ENCODE results near the gene FLAD1.

Gene FLAD1

GRCh38 chr1:155024315-155024714 lies 41.2 kb downstream of the FLAD1 start:
- TF ChIP-seq CTCF (conservative IDR thresholded peaks at IDR 0.05; ENCODE audit: low read length): no peak
- no peak overlapping the region for H3K4me3 ChIP-seq (ENCODE audit: low read length)
- DNase-seq (ENCODE audit: low read depth): no peak

GRCh38 chr1:155026154-155026553 lies 43.0 kb downstream of the FLAD1 start:
- no peak for TF ChIP-seq CTCF (conservative IDR thresholded peaks at IDR 0.05; ENCODE audit: low read length)
- H3K4me3 ChIP-seq (ENCODE audit: low read length): no peak overlapping the region
- no peak for DNase-seq (ENCODE audit: low read depth)

GRCh38 chr1:155026588-155026987 lies 43.4 kb downstream of the FLAD1 start:
- DNase-seq (ENCODE audit: low read depth): no peak
- H3K4me3 ChIP-seq (ENCODE audit: low read length): no peak overlapping the region
- TF ChIP-seq CTCF (conservative IDR thresholded peaks at IDR 0.05; ENCODE audit: low read length): no peak

GRCh38 chr1:155029513-155030242 lies 46.5 kb downstream of the FLAD1 start:
- no peak overlapping the region for H3K4me3 ChIP-seq (ENCODE audit: low read length)
- no peak for TF ChIP-seq CTCF (conservative IDR thresholded peaks at IDR 0.05; ENCODE audit: low read length)
- DNase-seq (ENCODE audit: low read depth): no peak

GRCh38 chr1:155030243-155030795 lies 47.2 kb downstream of the FLAD1 start:
- DNase-seq (ENCODE audit: low read depth): no peak
- H3K4me3 ChIP-seq (ENCODE audit: low read length): no peak overlapping the region
- TF ChIP-seq CTCF (conservative IDR thresholded peaks at IDR 0.05; ENCODE audit: low read length): no peak

GRCh38 chr1:155030899-155031298 lies 47.8 kb downstream of the FLAD1 start:
- no peak for TF ChIP-seq CTCF (conservative IDR thresholded peaks at IDR 0.05; ENCODE audit: low read length)
- H3K4me3 ChIP-seq (ENCODE audit: low read length): no peak overlapping the region
- no peak for DNase-seq (ENCODE audit: low read depth)

- no peak for TF ChIP-seq CTCF (conservative IDR thresholded peaks at IDR 0.05; ENCODE audit: low read length)
- DNase-seq (ENCODE audit: low read depth): no peak
- H3K4me3 ChIP-seq (ENCODE audit: low read length): no peak overlapping the region
Observed at GRCh38 chr1:155032886-155033285, 49.7 kb downstream of the FLAD1 start.
